Prostate gland (tissue), 2 donors: ENCODE results near the gene KIDINS220.

Experiments used
- CTCF ChIP-seq, 4 experiments: fragments of 200-600 bp in 2 of 4; fragments of 450-650 bp in 2 of 4; sonication (generic) in 2 of 4; IDR thresholded peaks; 1 replicate in 3 of 4; 2 replicates in 1 of 4; pipeline ENCODE4 v1.5.1; 2016 to 2019; ENCODE audit warnings: antibody characterized with exemption in 4 of 4, mild to moderate bottlenecking in 2 of 4, moderate library complexity in 2 of 4
- POLR2A ChIP-seq: fragments of 450-650 bp; IDR thresholded peaks from one replicate; pipeline ENCODE4 v1.6.1; 2016; ENCODE audit warnings: antibody characterized with exemption, mild to moderate bottlenecking
- POLR2AphosphoS5 ChIP-seq: sonication (generic); formaldehyde crosslinking; IDR thresholded peaks from one replicate; pipeline ENCODE4 v1.6.1; 2017; ENCODE audit warnings: antibody characterized with exemption

DNA sequence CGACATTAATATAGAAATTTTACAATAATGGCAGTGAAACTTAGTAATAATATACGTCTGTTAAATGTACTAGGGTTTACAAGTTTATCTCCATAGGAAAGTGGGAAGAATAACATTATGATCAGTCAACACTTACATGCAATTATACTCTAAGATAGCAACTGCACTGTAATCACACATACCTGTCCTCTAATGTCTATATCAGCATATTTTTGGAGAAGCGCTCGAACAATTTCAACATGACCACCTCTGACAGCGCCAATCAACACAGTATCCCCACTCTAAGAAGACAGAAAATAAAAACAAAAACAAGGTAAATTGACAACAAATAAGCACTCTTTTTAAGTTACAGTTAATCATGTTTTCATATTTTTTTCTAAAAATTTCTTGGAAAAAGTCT is 37.2 kb downstream of the KIDINS220 start:
- no peak for TF ChIP-seq CTCF (IDR thresholded peaks at IDR 0.05)
- TF ChIP-seq POLR2AphosphoS5 = no peak
- no peak for TF ChIP-seq POLR2A
